GM18951 (cell line): Measurements from ENCODE around the gene TIAM2.

Experiments used
- POLR2A ChIP-seq: IDR thresholded peaks from 4 replicates; pipeline ENCODE4 v1.6.1; 2011; ENCODE audit warnings: mild to moderate bottlenecking; ENCODE audit not compliant: insufficient read length, insufficient read depth; ENCODE audit errors: extremely low read depth
- in situ Hi-C: fragments of 300-500 bp; cut with MboI; formaldehyde crosslinking; loops from one replicate; pipeline ENCODE4 v1.12.0; 2022; ENCODE audit warnings: low sequenced_read_pairs, mixed read lengths, inconsistent platforms; ENCODE audit not compliant: unreplicated experiment

TIAM2 gene

GRCh38 chr6:154974485-154975149 lies 20.5 kb upstream of the TIAM2 start:
- in situ Hi-C loops: no loop called here
- no peak for TF ChIP-seq POLR2A

GRCh38 chr6:154977588-154977987 lies 17.5 kb upstream of the TIAM2 start:
- in situ Hi-C loops: no loop called here

GRCh38 chr6:154980273-154981078 lies 14.6 kb upstream of the TIAM2 start:
- in situ Hi-C loops: no loop called here

More at GRCh38 chr6:154977588-154977987, 17.5 kb upstream of the TIAM2 start:
- no peak for TF ChIP-seq POLR2A

GRCh38 chr6:154981079-154981870 lies 13.8 kb upstream of the TIAM2 start:
- TF ChIP-seq POLR2A: no peak
- in situ Hi-C loops: no loop called here

More at GRCh38 chr6:154980273-154981078, 14.6 kb upstream of the TIAM2 start:
- TF ChIP-seq POLR2A: no peak

GRCh38 chr6:154984146-154984545 lies 11.0 kb upstream of the TIAM2 start:
- in situ Hi-C loops: no loop called here
- no peak for TF ChIP-seq POLR2A

- no peak for TF ChIP-seq POLR2A
- in situ Hi-C loops: no loop called here
Measured at GRCh38 chr6:154986787-154987235, 8.3 kb upstream of the TIAM2 start.

- no peak for TF ChIP-seq POLR2A
- in situ Hi-C loops: no loop called here
Measured at GRCh38 chr6:154989448-154989847, 5.7 kb upstream of the TIAM2 start.

GRCh38 chr6:154991207-154991606 lies 3.9 kb upstream of the TIAM2 start:
- in situ Hi-C loops: no loop called here
- no peak for TF ChIP-seq POLR2A

- in situ Hi-C loops: no loop called here
- no peak for TF ChIP-seq POLR2A
Measured at GRCh38 chr6:154993026-154993425, 2.1 kb upstream of the TIAM2 start.

- TF ChIP-seq POLR2A: no peak
- in situ Hi-C loops: no loop called here
Measured at GRCh38 chr6:154993710-154994109, 1.4 kb upstream of the TIAM2 start.

GRCh38 chr6:154994836-154995253 lies 270 bp upstream of the TIAM2 start:
- in situ Hi-C loops: no loop called here
- no peak for TF ChIP-seq POLR2A

GRCh38 chr6:154996016-154996590 lies 988 bp downstream of the TIAM2 start:
- in situ Hi-C loops: no loop called here

GRCh38 chr6:154996841-154997311 lies 1.8 kb downstream of the TIAM2 start:
- in situ Hi-C loops: no loop called here
- no peak for TF ChIP-seq POLR2A

More at GRCh38 chr6:154996016-154996590, 988 bp downstream of the TIAM2 start:
- TF ChIP-seq POLR2A: no peak
